Measurements from ENCODE around the gene DNM2.
A peak's percentile ranks its signal among the peaks of the same experiment; 100 is the strongest.
"Not testable (repeated sequence)": the region's sequence is repeated elsewhere in the genome, so short reads cannot be mapped to it uniquely, and the experiment has no call there.

The DNM2 gene

DNA sequence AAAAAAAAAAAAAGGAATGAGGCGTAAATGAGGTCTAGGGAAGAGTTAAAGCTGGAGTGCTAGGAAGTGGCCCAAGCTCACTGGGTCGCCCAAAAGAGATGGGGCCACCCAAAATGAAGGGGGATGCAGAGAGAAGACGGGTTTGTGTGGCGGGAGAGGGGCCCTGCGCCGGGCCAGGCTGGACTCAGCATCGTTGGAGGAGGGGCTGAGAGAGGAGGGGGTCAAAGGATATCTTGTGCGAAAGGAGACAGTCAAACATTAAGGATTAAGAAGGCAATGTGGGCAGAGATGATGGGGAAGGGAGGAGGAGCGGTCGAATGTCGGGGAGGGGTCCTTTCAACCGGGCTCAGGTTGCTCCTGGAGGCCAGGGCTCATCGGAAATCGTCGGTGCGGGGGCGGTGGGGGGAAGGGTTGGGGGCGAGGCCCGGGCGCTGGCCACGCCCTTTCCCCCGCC is 152.6 kb downstream of the DNM2 start:
- no peak for DNase-seq (ENCODE audit: low read depth)

DNA sequence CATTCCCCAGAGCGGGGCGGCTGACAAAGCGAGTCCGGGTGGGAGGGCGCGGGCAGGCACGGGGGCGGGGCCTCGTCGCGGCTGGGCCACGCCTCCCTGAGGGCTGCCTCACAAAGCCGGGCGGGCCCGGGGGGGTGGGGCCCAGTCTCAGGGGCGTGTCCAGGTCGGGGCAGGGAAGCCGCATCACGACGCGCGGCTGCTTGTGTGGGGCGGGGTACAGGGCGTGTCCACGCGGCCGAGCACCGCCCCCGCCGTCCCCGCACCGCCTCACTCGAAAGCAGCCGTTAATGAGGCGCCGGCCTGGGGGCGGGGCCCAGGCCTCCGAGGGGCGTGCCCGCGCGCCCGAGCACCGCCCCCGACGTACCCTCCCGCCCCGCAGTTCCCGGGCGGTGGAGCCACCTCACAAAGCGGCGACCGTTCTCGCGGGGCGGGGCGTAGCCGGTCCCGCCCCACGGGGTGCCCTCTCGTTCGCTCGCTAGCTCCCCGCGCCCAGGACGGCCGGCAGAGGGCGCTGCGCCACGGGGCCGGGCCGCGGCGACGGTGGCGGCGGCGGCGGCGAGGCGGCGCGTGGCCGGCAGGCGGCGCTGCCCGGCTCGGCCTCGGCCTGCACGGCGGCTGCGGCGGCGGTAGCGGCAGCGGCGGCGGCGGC is 153.2 kb downstream of the DNM2 start, which contains the start of gene CARM1:
Gene CARM1, plus strand, starts transcription at position 599 of the 649 bp plus-strand sequence. CDS start 150 bp downstream, outside the sequence.
- peak; percentile 95 for DNase-seq (ENCODE audit: low read depth)

DNA sequence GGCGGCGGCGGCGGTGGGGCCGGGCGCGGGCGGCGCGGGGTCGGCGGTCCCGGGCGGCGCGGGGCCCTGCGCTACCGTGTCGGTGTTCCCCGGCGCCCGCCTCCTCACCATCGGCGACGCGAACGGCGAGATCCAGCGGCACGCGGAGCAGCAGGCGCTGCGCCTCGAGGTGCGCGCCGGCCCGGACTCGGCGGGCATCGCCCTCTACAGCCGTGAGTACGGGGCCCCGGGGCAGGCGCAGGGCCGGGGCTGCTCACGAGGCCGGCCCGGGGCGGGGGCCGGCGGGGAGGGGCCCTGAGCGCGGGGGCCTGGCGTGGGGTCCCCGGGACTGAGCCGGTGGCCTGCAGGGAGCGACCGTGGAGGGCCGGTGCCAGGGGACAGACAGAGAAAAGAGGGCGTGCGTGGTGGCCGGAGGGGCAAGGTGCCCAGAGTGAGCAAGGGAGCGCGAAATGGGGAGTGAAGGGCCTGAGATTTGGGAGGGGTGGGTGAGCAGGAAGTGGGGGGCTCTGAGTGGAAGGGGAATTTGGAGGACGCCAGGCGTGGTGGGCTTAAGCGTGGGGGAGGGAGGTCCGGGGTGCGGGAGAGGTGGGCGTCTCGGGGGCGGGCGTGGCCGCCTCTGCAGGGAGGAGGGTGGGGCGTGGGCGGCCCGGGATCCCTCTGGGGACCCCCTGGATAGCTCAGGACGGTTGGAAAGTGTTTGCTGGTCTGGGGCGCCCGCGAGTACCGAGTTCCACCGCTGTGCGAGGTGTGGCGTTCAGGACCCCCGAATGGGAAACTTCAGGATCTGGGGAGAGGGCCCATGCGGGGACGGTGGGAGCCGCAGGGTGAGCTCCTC is 154.0 kb downstream of the DNM2 start:
- no peak for DNase-seq (ENCODE audit: low read depth)

DNA sequence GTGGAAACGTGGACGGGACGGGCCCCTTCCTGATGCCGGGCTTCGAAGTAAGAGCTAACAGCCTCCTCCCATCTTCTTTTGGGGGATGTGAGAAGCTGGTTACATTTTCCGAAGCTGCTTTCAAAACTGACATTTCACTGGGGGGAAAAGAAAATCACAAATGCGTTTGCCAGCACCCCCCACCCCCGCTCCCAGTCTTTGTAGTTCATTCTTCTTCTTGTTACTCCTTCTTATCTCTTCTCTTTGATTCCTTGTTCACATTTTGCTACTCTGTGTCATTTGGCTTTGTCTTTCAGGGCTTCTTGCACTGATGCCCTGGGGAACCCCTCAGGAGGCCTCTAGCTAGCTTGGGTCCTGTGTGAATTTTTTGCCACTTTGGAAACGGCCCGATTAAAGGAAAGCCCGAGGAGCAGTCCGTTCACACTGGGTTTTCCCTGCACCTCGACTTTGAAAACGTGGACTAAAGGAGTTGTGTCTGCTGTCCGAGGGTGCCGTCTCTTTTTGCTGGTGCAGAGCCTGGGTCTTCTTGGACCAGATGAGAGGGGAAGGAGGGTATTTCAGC is 154.7 kb downstream of the DNM2 start:
- no peak for DNase-seq (ENCODE audit: low read depth)

DNA sequence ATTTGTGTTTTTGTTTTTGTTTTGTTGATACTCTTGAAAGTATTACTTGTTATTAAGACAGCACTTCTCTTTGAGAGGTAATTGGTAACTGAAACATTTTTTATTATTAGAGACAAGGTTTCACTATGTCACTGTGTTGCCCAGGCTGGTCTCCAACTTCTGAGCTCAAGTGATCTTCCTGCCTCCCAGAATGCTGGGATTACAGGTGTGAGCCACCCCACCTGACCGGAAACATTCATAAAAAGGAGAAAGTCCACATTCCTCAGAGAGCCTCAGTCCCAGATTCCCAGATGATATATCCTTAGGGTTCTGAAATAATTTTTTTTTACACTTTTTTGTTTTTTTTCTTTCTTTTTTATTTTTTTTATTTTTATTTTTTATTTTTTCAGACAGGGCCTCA is 156.1 kb downstream of the DNM2 start:
- no peak for DNase-seq (ENCODE audit: low read depth)

DNA sequence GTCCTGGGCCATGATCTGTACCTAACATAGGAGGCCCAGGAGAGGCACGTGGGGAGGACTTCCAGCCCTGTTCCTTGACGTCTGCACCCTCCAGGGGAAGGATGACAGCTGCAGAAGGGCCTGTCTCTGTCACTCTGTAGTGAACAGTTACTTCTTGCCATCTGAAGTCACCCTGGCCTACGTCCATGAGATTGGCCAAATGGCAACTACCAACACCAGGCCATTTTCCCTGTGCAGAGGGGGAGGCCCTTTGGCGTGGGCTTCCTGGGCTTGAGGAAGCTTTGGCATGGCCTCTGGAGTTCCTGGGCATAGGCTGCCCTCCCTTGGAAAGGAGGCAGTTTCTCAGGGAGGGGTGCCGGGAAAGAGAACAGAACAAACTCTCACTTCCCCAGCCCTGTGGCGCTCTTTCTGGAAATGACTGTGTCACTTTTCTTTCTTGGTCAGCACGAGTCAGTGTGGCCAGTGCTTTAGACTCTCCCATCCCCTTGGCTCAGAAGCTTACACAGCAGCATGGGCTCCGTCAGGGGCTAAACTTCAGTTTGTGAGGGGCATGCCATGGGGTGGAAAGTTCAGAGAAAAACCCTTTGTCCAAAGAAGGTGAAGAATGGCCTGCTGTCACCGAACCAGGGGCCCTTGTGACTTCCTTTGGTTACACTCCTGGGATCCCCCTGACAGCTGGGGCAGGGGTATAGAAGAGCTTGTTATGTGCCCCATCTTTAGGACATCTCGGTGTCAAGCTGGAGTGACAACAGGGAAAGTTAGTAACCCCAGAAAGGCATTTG is 158.8 kb downstream of the DNM2 start:
- no peak for DNase-seq (ENCODE audit: low read depth)

DNA sequence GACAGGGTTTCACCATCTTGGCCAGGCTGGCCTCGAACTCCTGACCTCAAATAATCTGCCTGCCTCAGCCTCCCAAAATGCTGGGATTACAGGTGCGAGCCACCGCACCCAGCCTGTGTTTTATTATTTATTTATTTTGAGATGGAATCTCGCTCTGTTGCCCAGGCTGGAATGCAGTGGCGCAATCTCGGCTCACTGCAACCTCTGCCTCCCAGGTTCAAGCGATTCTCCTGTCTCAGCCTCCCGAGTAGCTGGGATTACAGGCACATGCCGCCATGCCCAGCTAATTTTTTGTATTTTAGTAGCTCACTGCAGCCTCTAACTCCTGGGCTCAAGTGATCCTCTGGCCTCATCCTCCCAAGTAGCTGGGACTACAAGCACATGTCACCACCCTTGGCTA is 159.7 kb downstream of the DNM2 start:
- not testable (repeated sequence) for DNase-seq (ENCODE audit: low read depth)

DNA sequence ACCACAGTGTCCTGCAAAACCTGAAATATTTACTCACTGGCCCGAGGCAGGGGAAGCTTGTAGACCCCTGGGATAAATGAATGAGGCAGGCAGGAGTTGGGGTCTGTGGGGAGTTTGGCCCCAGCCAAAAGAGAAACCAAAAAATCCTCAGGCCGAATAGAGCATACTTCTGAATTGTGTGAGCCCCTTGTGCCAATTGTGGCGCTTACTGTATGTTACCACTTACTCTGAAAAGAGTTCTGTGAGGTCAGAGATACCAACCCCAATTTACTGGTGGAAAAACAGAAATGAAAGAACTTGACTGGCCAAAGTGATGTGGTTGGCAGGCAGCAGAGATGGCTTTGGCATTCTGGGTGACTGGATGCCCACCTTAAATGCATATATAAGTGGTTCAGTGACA is 160.4 kb downstream of the DNM2 start:
- DNase-seq (ENCODE audit: low read depth): no peak

All from GM04504 (cell line).